GM10248 (cell line): ENCODE results near the gene ABHD2.

Experiments used
- CTCF ChIA-PET: fragments of 300-600 bp; sonication (Branson Sonifier 250); formaldehyde crosslinking; extraction: SDS; loops from one replicate; lab custom pipeline; 2021; ENCODE audit warnings: antibody characterized with exemption; lab: Yijun Ruan, JAX
- POLR2A ChIA-PET: fragments of 350-650 bp; sonication (Branson Sonifier 250); formaldehyde crosslinking; extraction: SDS; loops from one replicate; lab custom pipeline; 2020; ENCODE audit warnings: antibody characterized with exemption; lab: Yijun Ruan, JAX
- DNase-seq: peaks from one replicate; pipeline ENCODE4 v3.0.0; 2012; ENCODE audit errors: extremely low spot score
- TF ChIP-seq, protein P1 (sequence below): IDR thresholded peaks from 2 replicates; pipeline ENCODE4 v1.5.1; 2012; ENCODE audit warnings: mild to moderate bottlenecking, low read depth; ENCODE audit errors: extremely low read depth, missing control alignments, control extremely low read depth

Gene ABHD2

DNA sequence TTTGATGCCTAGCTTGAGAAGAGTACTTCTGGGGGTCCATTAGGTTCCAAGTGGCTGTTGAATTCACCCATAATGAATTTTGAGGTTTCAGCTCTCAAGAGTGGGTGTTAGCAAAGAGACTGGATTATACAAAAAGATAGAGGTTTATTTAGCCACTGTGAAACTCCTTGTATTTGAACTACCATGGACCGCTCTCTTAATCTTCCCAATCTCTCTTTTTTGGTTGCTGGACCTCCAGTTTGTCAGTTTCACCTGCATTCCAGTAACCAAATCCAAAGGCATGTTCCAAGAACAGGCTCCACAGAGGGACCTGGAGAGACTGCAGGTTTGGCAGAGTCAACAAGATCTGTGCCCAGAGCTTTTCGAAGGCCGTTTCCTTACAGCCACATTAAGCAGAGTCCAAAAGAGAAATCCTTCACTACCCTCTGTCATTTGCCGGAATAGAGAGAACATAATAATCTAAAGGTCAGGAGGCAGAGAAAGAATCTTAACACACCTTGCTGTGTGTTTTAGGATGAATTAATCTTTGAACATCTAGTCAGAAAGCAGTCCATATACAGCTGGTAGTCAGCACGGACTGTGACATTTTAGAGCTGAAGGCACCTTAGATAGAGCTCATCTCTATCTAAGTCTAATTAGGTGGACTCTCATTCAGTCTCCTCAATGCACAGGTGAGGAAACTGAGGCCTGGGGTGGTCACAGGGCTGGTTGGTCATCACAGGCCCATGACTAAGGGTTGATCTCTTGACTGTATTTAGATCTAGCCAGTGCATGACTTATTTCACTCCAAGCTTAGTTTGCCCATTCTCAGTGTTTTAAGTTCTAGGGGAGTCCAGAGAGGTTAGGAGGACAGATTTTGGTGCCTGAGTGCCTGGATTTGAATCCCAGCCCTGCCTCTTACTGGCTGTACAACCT lies 1.3 kb downstream of the ABHD2 start:
- TF ChIP-seq, protein P1, sequence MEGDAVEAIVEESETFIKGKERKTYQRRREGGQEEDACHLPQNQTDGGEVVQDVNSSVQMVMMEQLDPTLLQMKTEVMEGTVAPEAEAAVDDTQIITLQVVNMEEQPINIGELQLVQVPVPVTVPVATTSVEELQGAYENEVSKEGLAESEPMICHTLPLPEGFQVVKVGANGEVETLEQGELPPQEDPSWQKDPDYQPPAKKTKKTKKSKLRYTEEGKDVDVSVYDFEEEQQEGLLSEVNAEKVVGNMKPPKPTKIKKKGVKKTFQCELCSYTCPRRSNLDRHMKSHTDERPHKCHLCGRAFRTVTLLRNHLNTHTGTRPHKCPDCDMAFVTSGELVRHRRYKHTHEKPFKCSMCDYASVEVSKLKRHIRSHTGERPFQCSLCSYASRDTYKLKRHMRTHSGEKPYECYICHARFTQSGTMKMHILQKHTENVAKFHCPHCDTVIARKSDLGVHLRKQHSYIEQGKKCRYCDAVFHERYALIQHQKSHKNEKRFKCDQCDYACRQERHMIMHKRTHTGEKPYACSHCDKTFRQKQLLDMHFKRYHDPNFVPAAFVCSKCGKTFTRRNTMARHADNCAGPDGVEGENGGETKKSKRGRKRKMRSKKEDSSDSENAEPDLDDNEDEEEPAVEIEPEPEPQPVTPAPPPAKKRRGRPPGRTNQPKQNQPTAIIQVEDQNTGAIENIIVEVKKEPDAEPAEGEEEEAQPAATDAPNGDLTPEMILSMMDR, result no peak
- no peak for DNase-seq
- ChIA-PET POLR2A (no interaction called here), CTCF (interaction anchor here (1.1 to 6.6 kb wide), 8 partner anchors 12 to 118 kb away, joined by 3 to 58 read pairs (median 17); no protein-coding TSS in a partner anchor)

DNA sequence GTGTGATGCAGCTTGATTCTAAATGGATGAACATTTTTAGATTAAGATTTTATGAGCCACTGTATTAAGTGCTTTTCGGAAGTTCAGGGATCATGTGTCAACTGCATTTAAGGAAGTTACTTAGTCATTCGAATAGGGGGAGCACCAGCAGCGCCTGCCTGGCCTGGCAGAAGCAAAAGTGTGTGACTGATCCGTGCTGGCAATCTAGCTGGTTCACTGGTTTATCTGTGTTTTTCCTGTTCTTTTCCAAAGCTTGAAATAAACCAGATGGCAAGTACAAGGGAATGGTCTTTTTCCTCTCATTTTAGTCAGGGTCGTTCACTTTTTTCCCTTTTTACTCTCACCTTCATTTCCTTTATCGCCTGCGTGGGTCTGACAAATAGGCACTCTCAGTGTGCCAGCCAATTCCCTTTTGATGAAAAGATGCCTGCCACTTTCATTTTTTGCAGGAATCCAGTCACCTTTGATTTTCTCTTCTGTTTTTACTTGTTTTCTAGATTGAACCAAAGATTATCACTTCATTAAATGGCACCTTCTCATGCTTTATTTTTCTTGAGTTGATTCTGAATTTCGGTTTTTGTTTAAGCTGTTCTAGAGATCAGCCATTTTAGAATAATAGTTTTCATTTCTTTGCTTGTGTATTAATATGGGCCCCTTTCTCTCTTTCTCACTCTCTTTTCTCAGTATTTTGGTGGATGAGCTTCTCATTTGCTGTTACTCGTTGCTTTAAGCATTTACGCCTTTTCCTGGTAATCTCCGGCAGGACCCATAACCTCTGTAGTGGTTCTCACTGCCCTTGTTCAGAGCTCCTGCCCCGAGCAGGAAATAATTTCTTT lies 2.8 kb downstream of the ABHD2 start:
- ChIA-PET POLR2A (interaction anchor here (0.7 to 0.9 kb wide), 2 partner anchors 24 to 43 kb away, joined by 3 to 4 read pairs; no protein-coding TSS in a partner anchor), CTCF (interaction anchor here (1.0 to 6.6 kb wide), 9 partner anchors 11 to 186 kb away, joined by 3 to 58 read pairs (median 15); no protein-coding TSS in a partner anchor)
- TF ChIP-seq, protein P1, result no peak
- DNase-seq, result no peak

GRCh38 chr15:89091627-89092220 lies 3.5 kb downstream of the ABHD2 start:
- POLR2A ChIA-PET, result interaction anchor here (0.9 kb wide), 1 partner anchor 23 kb away, joined by 3 read pairs; no protein-coding TSS in a partner anchor
- TF ChIP-seq, protein P1, result no peak
- CTCF ChIA-PET, result interaction anchor here (0.8 to 6.6 kb wide), 10 partner anchors 10 to 187 kb away, joined by 3 to 58 read pairs (median 4); no protein-coding TSS in a partner anchor
- no peak for DNase-seq

GRCh38 chr15:89093509-89093908 lies 5.3 kb downstream of the ABHD2 start:
- CTCF ChIA-PET, result interaction anchor here (1.4 to 6.6 kb wide), 4 partner anchors 9 to 36 kb away, joined by 3 to 58 read pairs (median 22); no protein-coding TSS in a partner anchor
- POLR2A ChIA-PET, result no interaction called here
- DNase-seq, result no peak
- TF ChIP-seq, protein P1, result no peak

DNA sequence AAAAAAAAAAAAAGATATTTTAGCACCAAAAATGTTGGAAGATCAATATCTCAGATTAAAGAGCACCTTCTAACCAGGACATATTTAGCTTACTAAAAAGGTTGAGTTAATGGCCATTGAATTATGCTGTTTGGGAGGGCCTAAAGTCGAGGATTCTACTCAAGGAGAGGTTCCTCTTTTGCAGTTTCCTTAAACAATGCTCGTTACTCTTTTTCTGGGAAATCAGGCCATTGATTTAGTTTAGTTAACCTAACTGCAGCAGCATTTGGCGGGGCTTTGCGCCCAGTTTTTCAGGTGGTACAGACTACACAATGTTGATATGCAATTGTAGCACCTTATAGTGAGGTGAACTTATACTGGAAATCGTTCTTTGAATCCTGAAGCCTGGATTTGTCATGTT lies 6.8 kb downstream of the ABHD2 start:
- CTCF ChIA-PET, result interaction anchor here (1.0 to 1.4 kb wide), 2 partner anchors 17 to 38 kb away, joined by 3 read pairs; no protein-coding TSS in a partner anchor
- DNase-seq, result no peak
- TF ChIP-seq, protein P1, result no peak

More for the DNA sequence above, 6.8 kb downstream of the ABHD2 start:
- POLR2A ChIA-PET, result no interaction called here
